WI38 (cell line): Measurements from ENCODE around the gene TRIM40.

Experiments
- H3K4me3 ChIP-seq: 2 replicates; pipeline ENCODE4 v1.5.1; 2011; ENCODE audit warnings: low read depth, mild to moderate bottlenecking, control low read depth, low read length
- TF ChIP-seq, protein P1 (sequence below): IDR thresholded peaks from 2 replicates; pipeline ENCODE4 v1.5.1; 2012; ENCODE audit warnings: low read depth, mild to moderate bottlenecking, control low read depth, low read length

TRIM40 gene

DNA sequence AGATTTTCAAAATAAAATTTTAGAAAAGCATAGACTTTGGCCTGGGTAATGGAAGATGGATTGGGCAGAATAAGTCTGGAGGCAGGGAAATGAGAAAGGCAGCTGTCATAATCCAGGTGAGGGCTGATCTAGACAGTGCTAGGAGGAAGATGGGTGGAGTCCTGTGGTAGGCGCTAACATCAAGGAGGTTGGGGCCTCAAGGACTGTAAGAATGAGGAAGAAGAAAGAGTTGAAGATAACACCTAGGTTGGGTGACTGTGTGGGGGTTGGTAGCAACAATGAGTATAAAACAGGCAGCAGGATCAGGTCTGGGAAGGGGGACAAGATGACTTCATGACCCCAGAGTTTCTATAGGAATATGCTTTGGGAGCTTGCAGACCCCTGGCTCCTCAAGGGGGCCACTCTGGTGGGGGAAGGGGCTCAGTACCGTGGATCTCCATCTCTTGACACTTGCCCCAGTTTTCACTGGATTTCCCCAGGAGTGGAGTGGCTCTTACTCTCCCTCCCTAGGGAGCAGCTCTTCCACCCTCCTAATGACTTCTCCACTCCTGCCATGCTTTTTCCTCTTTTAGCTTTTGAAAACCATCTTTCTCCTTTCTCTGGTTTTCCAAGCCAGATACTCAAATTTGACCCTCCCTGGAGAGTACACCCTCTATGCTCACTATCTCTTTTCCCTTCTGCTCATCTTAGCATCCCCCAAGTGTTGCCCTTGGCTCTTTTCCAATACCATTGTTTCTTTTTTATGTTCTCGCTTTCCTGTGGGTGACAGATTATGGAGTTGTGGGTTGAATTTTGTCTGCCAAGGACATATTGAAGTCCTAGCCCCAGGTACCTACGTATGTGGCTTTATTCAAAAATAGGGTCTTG lies 37.8 kb upstream of the TRIM40 start:
- H3K4me3 ChIP-seq = no peak overlapping the region
- TF ChIP-seq, protein P1, sequence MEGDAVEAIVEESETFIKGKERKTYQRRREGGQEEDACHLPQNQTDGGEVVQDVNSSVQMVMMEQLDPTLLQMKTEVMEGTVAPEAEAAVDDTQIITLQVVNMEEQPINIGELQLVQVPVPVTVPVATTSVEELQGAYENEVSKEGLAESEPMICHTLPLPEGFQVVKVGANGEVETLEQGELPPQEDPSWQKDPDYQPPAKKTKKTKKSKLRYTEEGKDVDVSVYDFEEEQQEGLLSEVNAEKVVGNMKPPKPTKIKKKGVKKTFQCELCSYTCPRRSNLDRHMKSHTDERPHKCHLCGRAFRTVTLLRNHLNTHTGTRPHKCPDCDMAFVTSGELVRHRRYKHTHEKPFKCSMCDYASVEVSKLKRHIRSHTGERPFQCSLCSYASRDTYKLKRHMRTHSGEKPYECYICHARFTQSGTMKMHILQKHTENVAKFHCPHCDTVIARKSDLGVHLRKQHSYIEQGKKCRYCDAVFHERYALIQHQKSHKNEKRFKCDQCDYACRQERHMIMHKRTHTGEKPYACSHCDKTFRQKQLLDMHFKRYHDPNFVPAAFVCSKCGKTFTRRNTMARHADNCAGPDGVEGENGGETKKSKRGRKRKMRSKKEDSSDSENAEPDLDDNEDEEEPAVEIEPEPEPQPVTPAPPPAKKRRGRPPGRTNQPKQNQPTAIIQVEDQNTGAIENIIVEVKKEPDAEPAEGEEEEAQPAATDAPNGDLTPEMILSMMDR = no peak

DNA sequence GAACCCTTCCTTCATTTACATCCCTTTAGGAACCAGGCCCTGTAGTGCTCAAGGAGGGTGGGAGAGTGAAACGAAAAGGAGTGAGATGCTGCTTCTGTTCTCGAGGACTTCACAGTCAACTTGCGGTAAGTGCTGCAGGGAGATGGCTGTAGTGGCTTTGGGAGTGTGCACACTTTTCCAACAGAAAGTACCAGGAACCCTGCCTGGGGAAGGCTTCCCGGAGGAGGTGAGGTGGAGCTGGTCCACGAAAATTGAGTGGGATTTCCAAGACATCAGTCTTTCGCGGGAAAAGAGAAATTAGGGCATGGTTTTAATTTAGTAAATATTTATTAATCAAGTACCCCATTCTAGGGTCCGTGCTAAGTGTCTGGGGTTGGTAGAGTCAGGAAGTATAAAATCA lies 35.8 kb upstream of the TRIM40 start:
- H3K4me3 ChIP-seq = no peak overlapping the region
- TF ChIP-seq, protein P1 = no peak

- H3K4me3 ChIP-seq = no peak overlapping the region
Observed at GRCh38 chr6:30100585-30101443, 35.1 kb upstream of the TRIM40 start.

GRCh38 chr6:30101444-30102413 lies 34.2 kb upstream of the TRIM40 start:
- H3K4me3 ChIP-seq = peak overlapping the region; percentile 48
- TF ChIP-seq, protein P1 = no peak

More at GRCh38 chr6:30100585-30101443, 35.1 kb upstream of the TRIM40 start:
- TF ChIP-seq, protein P1 = no peak

DNA sequence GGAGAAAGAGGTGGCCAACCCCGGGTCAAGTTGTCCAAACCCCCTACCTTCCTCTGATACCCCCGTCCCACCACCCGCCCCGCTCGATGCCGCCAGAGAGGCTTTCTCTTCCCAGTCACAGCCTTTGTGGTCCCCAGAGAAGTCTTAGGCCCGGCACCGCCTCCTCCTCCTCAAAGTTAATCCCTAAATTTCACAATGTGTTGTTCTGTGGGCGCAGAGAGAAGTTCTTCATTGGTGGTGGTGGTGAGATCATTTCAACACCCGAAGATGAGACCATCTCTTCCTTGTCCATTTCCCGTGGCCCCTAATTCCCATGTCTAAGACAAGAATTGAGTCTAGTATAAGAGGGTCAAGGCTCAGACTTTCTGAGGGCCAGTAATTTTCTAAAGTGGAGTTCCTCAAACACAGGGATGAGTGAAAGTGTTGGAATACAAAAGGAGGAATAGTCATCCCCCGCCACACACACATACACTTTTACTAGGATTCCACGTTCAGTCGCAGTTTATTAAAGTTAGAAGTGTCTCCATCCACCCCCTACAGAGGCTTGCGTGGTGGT lies 33.4 kb upstream of the TRIM40 start:
- H3K4me3 ChIP-seq = peak overlapping the region; percentile 48

More for the DNA sequence above, 33.4 kb upstream of the TRIM40 start:
- TF ChIP-seq, protein P1 = no peak
